ENCODE results near the gene SIN3B. TPM values are rescaled to one million over a fixed set of nuclear protein-coding genes. Genes with fewer than 3 reads are reported as not detected.

The SIN3B gene
- total RNA-seq, 2 donors from 2014 or later = 19.8 to 31.0 TPM

DNA sequence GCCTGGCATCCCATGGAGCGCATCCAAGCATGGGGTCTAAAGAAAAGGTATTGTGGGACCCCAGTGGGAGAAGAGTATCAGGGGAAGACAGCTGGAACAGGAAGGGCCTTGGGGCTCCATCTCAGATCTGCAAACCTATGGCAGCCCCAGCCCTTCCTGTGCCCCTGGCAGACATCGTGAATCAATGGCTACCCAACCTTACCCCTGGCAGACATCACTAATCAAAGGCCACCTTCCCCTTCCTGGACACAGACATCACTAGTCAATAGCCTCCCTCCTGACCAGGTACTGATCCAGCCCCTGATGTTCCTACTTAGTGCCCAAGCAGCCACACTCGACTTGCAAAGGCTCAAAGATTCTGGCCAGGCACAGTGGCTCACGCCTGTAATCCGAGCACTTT lies 75.4 kb downstream of the SIN3B start:
- no peak overlapping the region for H3K27ac ChIP-seq
- intact Hi-C loops (cut with DNase I) = loop anchor here (5.0 kb wide), 1 partner anchor 132 kb away; no protein-coding TSS in a partner anchor
- H3K4me3 ChIP-seq = no peak overlapping the region
- no peaks in the 10 kb centered on the region for H3K4me1 ChIP-seq
- H3K36me3 ChIP-seq = no peaks in the 10 kb centered on the region
- H3K9ac ChIP-seq (ENCODE audit: low read depth in 2 of 2, low read length in 2 of 2) = no peak overlapping the region
- DNase-seq = no peak
- no peaks in the 10 kb centered on the region for H3K27me3 ChIP-seq
- no peaks in the 10 kb centered on the region for H3K9me3 ChIP-seq
- TF ChIP-seq, protein P1, sequence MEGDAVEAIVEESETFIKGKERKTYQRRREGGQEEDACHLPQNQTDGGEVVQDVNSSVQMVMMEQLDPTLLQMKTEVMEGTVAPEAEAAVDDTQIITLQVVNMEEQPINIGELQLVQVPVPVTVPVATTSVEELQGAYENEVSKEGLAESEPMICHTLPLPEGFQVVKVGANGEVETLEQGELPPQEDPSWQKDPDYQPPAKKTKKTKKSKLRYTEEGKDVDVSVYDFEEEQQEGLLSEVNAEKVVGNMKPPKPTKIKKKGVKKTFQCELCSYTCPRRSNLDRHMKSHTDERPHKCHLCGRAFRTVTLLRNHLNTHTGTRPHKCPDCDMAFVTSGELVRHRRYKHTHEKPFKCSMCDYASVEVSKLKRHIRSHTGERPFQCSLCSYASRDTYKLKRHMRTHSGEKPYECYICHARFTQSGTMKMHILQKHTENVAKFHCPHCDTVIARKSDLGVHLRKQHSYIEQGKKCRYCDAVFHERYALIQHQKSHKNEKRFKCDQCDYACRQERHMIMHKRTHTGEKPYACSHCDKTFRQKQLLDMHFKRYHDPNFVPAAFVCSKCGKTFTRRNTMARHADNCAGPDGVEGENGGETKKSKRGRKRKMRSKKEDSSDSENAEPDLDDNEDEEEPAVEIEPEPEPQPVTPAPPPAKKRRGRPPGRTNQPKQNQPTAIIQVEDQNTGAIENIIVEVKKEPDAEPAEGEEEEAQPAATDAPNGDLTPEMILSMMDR (IDR thresholded peaks at IDR 0.05) = no peak

DNA sequence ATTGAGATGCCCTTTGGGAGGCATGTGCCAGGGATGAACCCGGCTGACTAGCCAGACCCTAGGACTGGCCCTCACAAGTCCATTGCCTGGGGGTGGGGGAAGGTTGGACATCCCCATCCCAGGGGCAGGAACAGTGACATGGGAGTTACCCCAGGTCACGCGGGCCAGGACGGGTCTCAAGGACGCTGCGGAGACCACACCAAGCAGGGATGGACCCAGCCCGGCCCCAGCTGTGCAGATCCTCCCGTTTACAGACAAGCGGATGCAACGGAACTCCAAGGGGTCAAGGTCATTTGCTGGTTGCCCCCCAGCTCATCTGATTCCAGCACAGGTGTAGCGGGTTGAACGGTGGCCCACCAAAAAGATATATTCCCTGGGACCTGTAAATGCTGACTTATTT lies 79.6 kb downstream of the SIN3B start:
- Histone ChIP-seq H3K9ac (ENCODE audit: low read depth in 2 of 2, low read length in 2 of 2) (no peak overlapping the region), H3K4me3 (no peak overlapping the region), H3K27me3 (no peaks in the 10 kb centered on the region), H3K9me3 (no peaks in the 10 kb centered on the region), H3K36me3 (no peaks in the 10 kb centered on the region), H3K27ac (no peak overlapping the region), H3K4me1 (no peaks in the 10 kb centered on the region)
- DNase-seq = no peak
- intact Hi-C loops (cut with DNase I) = no loop called here
- TF ChIP-seq, protein P1 (IDR thresholded peaks at IDR 0.05) = no peak

DNA sequence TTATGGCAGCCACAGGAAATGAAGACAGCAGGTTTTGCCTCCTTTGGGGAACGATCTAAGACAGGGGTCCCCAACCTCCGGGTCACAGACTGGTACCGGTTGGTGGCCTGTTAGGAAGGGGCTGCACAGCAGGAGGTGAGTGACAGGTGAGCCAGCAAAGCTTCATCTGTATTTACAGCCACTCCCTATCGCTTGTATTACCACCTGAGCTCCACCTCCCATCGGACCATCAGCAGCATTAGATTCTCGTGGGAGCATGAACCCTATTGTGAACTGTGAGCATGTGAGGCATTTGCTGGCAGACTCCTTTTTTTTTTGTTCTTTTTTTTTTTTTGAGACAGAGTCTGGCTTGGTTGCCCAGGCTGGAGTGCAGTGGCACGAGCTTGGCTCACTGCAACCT lies 81.8 kb downstream of the SIN3B start:
- Histone ChIP-seq H3K4me3 (no peak overlapping the region), H3K27me3 (no peaks in the 10 kb centered on the region), H3K9ac (ENCODE audit: low read depth in 2 of 2, low read length in 2 of 2) (no peak overlapping the region), H3K36me3 (no peaks in the 10 kb centered on the region), H3K9me3 (no peaks in the 10 kb centered on the region), H3K27ac (no peak overlapping the region), H3K4me1 (no peaks in the 10 kb centered on the region)
- TF ChIP-seq, protein P1 (IDR thresholded peaks at IDR 0.05) = no peak
- intact Hi-C loops (cut with DNase I) = no loop called here
- no peak for DNase-seq

DNA sequence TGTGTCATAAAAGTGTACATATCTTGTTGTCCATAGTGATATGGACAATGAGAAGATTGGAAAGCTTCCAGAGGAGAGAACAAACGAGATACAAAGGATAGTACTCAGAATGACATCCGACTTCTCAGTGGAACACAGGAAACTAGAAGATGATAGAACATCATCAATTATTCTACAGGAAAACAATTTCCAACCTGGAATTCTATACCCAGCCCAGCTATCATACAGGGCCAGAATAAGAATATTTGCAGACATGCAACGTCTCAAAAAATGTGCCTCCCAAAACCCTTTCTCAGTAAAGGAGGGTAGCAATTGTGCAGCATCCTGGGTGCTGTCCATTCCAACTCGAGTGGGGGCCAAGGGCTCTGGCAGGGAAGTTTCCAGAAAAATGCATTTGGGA lies 83.6 kb downstream of the SIN3B start:
- Histone ChIP-seq H3K9me3 (no peaks in the 10 kb centered on the region), H3K4me1 (no peaks in the 10 kb centered on the region), H3K36me3 (no peaks in the 10 kb centered on the region), H3K9ac (ENCODE audit: low read depth in 2 of 2, low read length in 2 of 2) (no peak overlapping the region), H3K27ac (no peak overlapping the region), H3K4me3 (no peak overlapping the region), H3K27me3 (no peaks in the 10 kb centered on the region)
- TF ChIP-seq, protein P1 (IDR thresholded peaks at IDR 0.05) = no peak
- intact Hi-C loops (cut with DNase I) = no loop called here
- no peak for DNase-seq

DNA sequence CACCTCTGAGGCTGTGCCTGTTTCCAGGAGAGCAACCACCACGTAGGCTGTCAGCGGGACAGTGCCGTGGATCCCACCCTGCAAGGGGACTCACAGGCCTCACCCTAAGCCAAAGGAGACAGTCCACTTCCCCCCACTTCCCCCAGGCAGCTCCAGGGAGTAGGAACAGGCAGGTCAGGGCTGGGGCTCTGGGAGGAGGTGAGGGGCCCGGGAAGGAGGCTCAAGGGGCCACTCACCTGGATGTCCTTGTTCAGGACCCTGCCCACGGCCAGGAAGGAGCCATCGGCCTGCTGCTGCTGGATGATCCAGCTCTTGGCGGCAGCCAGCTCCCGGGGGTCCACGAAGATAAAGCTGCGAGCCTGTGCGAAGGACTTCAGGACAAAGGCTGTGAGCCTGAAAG lies 85.2 kb downstream of the SIN3B start:
- intact Hi-C loops (cut with DNase I) = no loop called here
- Histone ChIP-seq H3K4me3 (no peak overlapping the region), H3K9ac (ENCODE audit: low read depth in 2 of 2, low read length in 2 of 2) (no peak overlapping the region), H3K27me3 (no peaks in the 10 kb centered on the region), H3K4me1 (no peaks in the 10 kb centered on the region), H3K9me3 (no peaks in the 10 kb centered on the region), H3K36me3 (no peaks in the 10 kb centered on the region), H3K27ac (no peak overlapping the region)
- no peak for DNase-seq
- TF ChIP-seq, protein P1 (IDR thresholded peaks at IDR 0.05) = no peak

DNA sequence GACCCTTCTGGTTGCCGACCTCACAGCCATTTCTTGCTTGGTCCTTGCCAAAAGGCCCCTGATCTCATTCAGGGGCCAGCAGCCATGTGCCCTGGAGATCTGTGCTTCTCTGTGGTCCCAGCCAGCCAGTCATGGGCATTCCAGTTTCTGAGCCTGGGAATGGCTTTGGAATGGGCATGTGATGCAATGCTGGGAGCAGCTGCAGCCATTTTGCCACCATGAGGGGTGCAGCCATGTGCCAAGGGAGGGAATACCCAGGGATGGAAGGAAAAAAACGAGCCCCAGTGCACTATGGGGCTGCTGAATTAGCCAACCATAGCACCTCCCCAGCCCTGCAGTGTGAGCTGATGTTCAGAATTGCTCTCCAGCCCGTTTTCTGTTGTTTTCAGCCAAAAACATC lies 85.9 kb downstream of the SIN3B start:
- no peak for DNase-seq
- H3K9me3 ChIP-seq = no peaks in the 10 kb centered on the region

More for the DNA sequence above, 85.9 kb downstream of the SIN3B start:
- Histone ChIP-seq H3K27me3 (no peaks in the 10 kb centered on the region), H3K27ac (no peak overlapping the region), H3K4me3 (no peak overlapping the region), H3K36me3 (no peaks in the 10 kb centered on the region), H3K4me1 (no peaks in the 10 kb centered on the region), H3K9ac (ENCODE audit: low read depth in 2 of 2, low read length in 2 of 2) (no peak overlapping the region)
- TF ChIP-seq, protein P1 (IDR thresholded peaks at IDR 0.05) = no peak
- intact Hi-C loops (cut with DNase I) = no loop called here
